HEK293T (cell line): ENCODE results near the gene NOXA1.

Source experiments
- BHLHE40 ChIP-seq: fragments of 450-650 bp; IDR thresholded peaks from 2 replicates; pipeline ENCODE4 v1.6.1; 2016; ENCODE audit warnings: mild to moderate bottlenecking, moderate library complexity, borderline replicate concordance
- CTBP1 ChIP-seq: fragments of 450-650 bp; IDR thresholded peaks from 2 replicates; pipeline ENCODE4 v1.6.1; 2016; ENCODE audit warnings: borderline replicate concordance
- FOXA1 ChIP-seq: fragments of 450-650 bp; IDR thresholded peaks from 2 replicates; pipeline ENCODE4 v1.6.1; 2016; ENCODE audit warnings: mild to moderate bottlenecking
- FOXM1 ChIP-seq: fragments of 450-650 bp; IDR thresholded peaks from 2 replicates; pipeline ENCODE4 v1.6.1; 2017; ENCODE audit warnings: mild to moderate bottlenecking, borderline replicate concordance
- SP1 ChIP-seq: fragments of 450-650 bp; IDR thresholded peaks from 2 replicates; pipeline ENCODE4 v1.6.1; 2017
- SUZ12 ChIP-seq: fragments of 450-650 bp; IDR thresholded peaks from 2 replicates; pipeline ENCODE4 v1.6.1; 2016; ENCODE audit warnings: mild to moderate bottlenecking
- TARDBP ChIP-seq: fragments of 450-650 bp; IDR thresholded peaks from 2 replicates; pipeline ENCODE4 v1.6.1; 2016
- ZNF384 ChIP-seq: fragments of 450-650 bp; IDR thresholded peaks from 2 replicates; pipeline ENCODE4 v1.6.1; 2016
- TF ChIP-seq, protein P1 (sequence below): fragments of 450-650 bp; IDR thresholded peaks from 2 replicates; pipeline ENCODE4 v1.6.1; 2016

DNA sequence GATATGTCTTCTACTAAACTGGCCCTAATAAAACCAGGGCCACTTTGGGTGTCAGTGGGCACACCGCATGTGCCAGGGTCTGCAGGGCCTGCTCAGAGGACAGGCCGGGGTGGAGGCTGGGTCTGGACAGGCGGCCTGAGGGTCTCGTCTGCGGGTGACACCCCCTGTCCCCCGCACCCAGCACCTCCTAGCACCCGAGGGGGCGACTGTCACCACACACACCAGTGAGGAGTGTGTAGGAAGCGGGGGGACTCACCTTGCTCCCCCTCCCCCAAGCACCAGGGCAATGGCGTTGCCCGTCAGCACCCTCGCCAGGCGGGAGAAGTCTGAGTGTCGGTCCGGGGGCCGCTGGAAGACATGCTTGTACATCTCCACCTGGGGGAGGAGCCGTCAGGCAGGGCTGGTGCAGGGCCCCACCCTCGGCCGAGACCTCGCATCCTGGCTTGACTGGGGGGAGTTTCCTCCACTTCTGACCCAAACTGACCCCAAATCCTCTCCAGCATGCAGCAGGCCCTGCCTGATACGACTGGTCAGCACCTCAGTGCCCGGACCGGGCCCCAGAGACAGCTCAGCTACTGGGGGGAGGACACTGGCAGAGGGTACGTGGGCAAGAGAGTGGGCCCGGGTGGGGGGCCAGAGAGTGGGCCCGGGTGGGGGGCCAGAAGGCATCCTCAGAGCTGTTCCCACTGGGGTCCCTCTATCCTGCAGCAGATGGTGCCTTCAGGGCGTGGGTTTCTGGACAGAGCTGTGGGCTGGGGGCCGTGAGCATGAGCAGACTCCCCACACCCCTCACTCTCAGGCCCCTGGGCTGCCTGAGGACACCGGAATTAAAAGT lies 54.8 kb downstream of the NOXA1 start:
- TF ChIP-seq, protein P1, sequence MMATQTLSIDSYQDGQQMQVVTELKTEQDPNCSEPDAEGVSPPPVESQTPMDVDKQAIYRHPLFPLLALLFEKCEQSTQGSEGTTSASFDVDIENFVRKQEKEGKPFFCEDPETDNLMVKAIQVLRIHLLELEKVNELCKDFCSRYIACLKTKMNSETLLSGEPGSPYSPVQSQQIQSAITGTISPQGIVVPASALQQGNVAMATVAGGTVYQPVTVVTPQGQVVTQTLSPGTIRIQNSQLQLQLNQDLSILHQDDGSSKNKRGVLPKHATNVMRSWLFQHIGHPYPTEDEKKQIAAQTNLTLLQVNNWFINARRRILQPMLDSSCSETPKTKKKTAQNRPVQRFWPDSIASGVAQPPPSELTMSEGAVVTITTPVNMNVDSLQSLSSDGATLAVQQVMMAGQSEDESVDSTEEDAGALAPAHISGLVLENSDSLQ, result no peak
- TF ChIP-seq FOXA1 (no peak), SUZ12 (no peak), TARDBP (no peak), ZNF384 (no peak), SP1 (no peak), FOXM1 (no peak), BHLHE40 (no peak), CTBP1 (no peak)
